GM10266 (cell line): Measurements from ENCODE around the gene ARHGAP8.

ENCODE experiments used
- DNase-seq: peaks from one replicate; pipeline ENCODE4 v3.0.0; 2012; ENCODE audit errors: extremely low spot score
- CTCF ChIP-seq: IDR thresholded peaks from 2 replicates; pipeline ENCODE4 v1.5.1; 2012; ENCODE audit warnings: mild to moderate bottlenecking, low read depth; ENCODE audit not compliant: control insufficient read depth, insufficient read depth; ENCODE audit errors: missing control alignments

ARHGAP8 gene

DNA sequence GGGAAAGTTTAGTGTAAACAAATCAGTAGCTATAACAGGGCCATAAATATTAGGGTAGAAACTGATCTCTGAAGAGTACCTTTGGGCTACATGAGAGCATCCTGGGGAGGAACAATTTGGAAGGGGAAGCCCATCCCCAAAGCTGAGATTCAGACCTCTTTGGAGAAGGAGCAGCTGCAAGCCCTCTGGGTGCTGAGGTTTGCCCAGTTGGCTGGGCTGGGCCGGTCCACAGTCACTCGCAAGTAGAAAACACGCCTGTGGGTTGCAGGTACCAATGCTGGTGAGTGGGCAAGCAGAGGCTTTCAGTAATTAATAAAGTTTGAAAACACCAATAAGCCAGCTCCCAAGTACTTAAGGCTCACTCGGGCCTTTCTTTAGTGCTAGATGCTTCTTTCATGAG is 124.5 kb downstream of the ARHGAP8 start:
- TF ChIP-seq CTCF, result no peak
- no peak for DNase-seq

GRCh38 chr22:44878483-44879300 is 126.3 kb downstream of the ARHGAP8 start:
- no peak for DNase-seq
- no peak for TF ChIP-seq CTCF

DNA sequence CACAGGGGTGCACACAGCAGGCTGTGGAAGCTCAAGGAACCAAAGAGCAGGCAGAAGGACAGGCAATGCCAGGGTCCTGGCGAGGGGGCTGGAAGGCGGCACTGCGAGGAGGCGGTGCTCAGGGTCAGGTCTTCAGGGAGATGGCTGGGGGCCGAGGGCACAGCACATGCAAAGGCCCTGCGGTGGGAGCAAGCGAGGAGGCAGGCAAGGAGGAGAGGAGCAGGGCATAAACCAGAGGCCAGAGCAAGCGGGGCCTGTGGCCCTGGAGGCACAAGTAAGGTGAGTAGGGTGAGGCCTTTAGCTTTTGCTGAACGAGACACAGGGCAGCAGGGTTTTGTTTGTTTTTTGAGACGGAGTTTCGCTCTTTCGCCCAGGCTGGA is 126.9 kb downstream of the ARHGAP8 start:
- DNase-seq, result no peak
- TF ChIP-seq CTCF, result no peak

- DNase-seq, result no peak
- no peak for TF ChIP-seq CTCF
These were observed 128.4 kb downstream of the ARHGAP8 start for GRCh38 chr22:44880610-44881290.

DNA sequence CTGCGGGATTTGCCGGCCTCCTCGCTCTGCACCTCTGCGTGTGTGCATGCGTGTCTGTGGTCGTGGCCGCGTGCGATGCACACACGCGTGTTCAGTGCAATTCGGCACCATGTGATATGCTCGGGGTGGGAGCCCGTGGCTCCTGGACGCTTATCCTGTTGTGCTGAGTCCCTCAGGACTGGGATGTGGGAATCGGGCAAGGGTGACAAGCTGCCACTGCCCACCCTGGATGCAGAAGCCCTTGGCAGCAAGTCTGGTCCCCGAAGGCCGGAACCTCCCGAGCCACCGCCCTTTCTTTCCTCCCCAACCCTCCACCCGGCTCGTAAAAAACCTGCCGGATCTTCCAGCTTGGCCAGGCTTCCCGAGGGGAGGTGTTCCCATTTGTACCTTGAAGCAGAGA is 129.2 kb downstream of the ARHGAP8 start:
- no peak for TF ChIP-seq CTCF

GRCh38 chr22:44882226-44882905 is 130.0 kb downstream of the ARHGAP8 start:
- no peak for DNase-seq
- TF ChIP-seq CTCF, result no peak

More for the DNA sequence above, 129.2 kb downstream of the ARHGAP8 start:
- DNase-seq, result no peak
